WTC11 (cell line): ENCODE results near the gene ATG7.

Experiments
- CREB1 ChIP-seq: sonication (generic); formaldehyde crosslinking; IDR thresholded peaks from 2 replicates; pipeline ENCODE4 v1.8.0; 2023; ENCODE audit warnings: mild to moderate bottlenecking, missing genetic modification reagents
- CTCF ChIP-seq: fragments of 200-600 bp; IDR thresholded peaks from 2 replicates; pipeline ENCODE4 v1.8.0; 2022; ENCODE audit warnings: antibody characterized with exemption
- ELF4 ChIP-seq: sonication (generic); formaldehyde crosslinking; IDR thresholded peaks from 2 replicates; pipeline ENCODE4 v1.8.1; 2022; ENCODE audit warnings: low read depth, mild to moderate bottlenecking, moderate library complexity, missing genetic modification reagents
- ESRRA ChIP-seq: sonication (generic); formaldehyde crosslinking; IDR thresholded peaks from 2 replicates; pipeline ENCODE4 v1.8.1; 2022; ENCODE audit warnings: mild to moderate bottlenecking, missing genetic modification reagents, borderline replicate concordance
- FOXP4 ChIP-seq: sonication (generic); formaldehyde crosslinking; IDR thresholded peaks from 2 replicates; pipeline ENCODE4 v1.8.0; 2022; ENCODE audit warnings: mild to moderate bottlenecking, missing genetic modification reagents
- NFYB ChIP-seq: sonication (generic); formaldehyde crosslinking; conservative IDR thresholded peaks from 2 replicates; pipeline ENCODE4 v1.8.0; 2022; ENCODE audit warnings: low read depth, missing genetic modification reagents
- NR2C2 ChIP-seq: sonication (generic); formaldehyde crosslinking; IDR thresholded peaks from 2 replicates; pipeline ENCODE4 v1.8.0; 2022; ENCODE audit warnings: mild to moderate bottlenecking, missing genetic modification reagents
- RELA ChIP-seq: sonication (generic); formaldehyde crosslinking; IDR thresholded peaks from 2 replicates; pipeline ENCODE4 v1.8.1; 2022; ENCODE audit warnings: missing genetic modification reagents, mild to moderate bottlenecking, borderline replicate concordance
- TCF7 ChIP-seq: sonication (generic); formaldehyde crosslinking; IDR thresholded peaks from 2 replicates; pipeline ENCODE4 v1.8.0; 2022; ENCODE audit warnings: mild to moderate bottlenecking, low read depth, missing genetic modification reagents, moderate library complexity
- TF ChIP-seq, protein P1 (sequence below): sonication (generic); formaldehyde crosslinking; IDR thresholded peaks from 2 replicates; pipeline ENCODE4 v1.8.0; 2023; ENCODE audit warnings: mild to moderate bottlenecking, missing genetic modification reagents

GRCh38 chr3:11606090-11606784 lies 334.0 kb downstream of the ATG7 start:
- no peak for TF ChIP-seq TCF7 (CRISPR knock-in tag)
- TF ChIP-seq CTCF: no peak
- no peak for TF ChIP-seq NFYB
- no peak for TF ChIP-seq FOXP4
- TF ChIP-seq ESRRA (CRISPR knock-in tag): no peak
- TF ChIP-seq NR2C2 (CRISPR knock-in tag): no peak
- no peak for TF ChIP-seq RELA
- TF ChIP-seq CREB1 (CRISPR knock-in tag): no peak
- TF ChIP-seq, protein P1, sequence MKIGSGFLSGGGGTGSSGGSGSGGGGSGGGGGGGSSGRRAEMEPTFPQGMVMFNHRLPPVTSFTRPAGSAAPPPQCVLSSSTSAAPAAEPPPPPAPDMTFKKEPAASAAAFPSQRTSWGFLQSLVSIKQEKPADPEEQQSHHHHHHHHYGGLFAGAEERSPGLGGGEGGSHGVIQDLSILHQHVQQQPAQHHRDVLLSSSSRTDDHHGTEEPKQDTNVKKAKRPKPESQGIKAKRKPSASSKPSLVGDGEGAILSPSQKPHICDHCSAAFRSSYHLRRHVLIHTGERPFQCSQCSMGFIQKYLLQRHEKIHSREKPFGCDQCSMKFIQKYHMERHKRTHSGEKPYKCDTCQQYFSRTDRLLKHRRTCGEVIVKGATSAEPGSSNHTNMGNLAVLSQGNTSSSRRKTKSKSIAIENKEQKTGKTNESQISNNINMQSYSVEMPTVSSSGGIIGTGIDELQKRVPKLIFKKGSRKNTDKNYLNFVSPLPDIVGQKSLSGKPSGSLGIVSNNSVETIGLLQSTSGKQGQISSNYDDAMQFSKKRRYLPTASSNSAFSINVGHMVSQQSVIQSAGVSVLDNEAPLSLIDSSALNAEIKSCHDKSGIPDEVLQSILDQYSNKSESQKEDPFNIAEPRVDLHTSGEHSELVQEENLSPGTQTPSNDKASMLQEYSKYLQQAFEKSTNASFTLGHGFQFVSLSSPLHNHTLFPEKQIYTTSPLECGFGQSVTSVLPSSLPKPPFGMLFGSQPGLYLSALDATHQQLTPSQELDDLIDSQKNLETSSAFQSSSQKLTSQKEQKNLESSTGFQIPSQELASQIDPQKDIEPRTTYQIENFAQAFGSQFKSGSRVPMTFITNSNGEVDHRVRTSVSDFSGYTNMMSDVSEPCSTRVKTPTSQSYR (CRISPR knock-in tag): no peak
- TF ChIP-seq ELF4 (CRISPR knock-in tag): no peak
